ENCODE measurements around the gene MAGI3.

- TF ChIP-seq POLR2A (IDR thresholded peaks at IDR 0.05; ENCODE audit: low read length) (no peak), MAX (IDR thresholded peaks at IDR 0.05) (no peak), EP300 (IDR thresholded peaks at IDR 0.05) (no peak), CHD2 (IDR thresholded peaks at IDR 0.05; ENCODE audit: low read length, partially characterized antibody) (no peak), CEBPB (IDR thresholded peaks at IDR 0.05) (no peak; a peak in 1 of 4 replicates), NFE2L2 (conservative IDR thresholded peaks at IDR 0.05; ENCODE audit: low read length) (no peak), RAD21 (conservative IDR thresholded peaks at IDR 0.05 in 1 of 2, IDR thresholded peaks at IDR 0.05 in 1 of 2) (no peak), BHLHE40 (IDR thresholded peaks at IDR 0.05; ENCODE audit: low read depth, low read length) (no peak), RCOR1 (IDR thresholded peaks at IDR 0.05; ENCODE audit: low read depth, low read length) (no peak), CHD4 (IDR thresholded peaks at IDR 0.05; ENCODE audit: borderline replicate concordance) (no peak)
- TF ChIP-seq, protein P1, sequence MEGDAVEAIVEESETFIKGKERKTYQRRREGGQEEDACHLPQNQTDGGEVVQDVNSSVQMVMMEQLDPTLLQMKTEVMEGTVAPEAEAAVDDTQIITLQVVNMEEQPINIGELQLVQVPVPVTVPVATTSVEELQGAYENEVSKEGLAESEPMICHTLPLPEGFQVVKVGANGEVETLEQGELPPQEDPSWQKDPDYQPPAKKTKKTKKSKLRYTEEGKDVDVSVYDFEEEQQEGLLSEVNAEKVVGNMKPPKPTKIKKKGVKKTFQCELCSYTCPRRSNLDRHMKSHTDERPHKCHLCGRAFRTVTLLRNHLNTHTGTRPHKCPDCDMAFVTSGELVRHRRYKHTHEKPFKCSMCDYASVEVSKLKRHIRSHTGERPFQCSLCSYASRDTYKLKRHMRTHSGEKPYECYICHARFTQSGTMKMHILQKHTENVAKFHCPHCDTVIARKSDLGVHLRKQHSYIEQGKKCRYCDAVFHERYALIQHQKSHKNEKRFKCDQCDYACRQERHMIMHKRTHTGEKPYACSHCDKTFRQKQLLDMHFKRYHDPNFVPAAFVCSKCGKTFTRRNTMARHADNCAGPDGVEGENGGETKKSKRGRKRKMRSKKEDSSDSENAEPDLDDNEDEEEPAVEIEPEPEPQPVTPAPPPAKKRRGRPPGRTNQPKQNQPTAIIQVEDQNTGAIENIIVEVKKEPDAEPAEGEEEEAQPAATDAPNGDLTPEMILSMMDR (IDR thresholded peaks at IDR 0.05): no peak
Observed at GRCh38 chr1:113434874-113435175, 44.5 kb downstream of the MAGI3 start.

Data from A549 (cell line).